Hair follicular keratinocyte (primary cell): ENCODE data around the gene CCR3. TPM values are rescaled to one million over a fixed set of nuclear protein-coding genes. Genes with fewer than 3 reads are reported as not detected.

Source experiments
- total RNA-seq: library from RNA; depleted of rRNA; stranded (reverse); fragments of >200 nt; gene quantifications from 2 replicates; pipeline ENCODE4 v1.2.3, GENCODE V29; 2015

The CCR3 gene
- total RNA-seq: not detected in 2 replicates

DNA sequence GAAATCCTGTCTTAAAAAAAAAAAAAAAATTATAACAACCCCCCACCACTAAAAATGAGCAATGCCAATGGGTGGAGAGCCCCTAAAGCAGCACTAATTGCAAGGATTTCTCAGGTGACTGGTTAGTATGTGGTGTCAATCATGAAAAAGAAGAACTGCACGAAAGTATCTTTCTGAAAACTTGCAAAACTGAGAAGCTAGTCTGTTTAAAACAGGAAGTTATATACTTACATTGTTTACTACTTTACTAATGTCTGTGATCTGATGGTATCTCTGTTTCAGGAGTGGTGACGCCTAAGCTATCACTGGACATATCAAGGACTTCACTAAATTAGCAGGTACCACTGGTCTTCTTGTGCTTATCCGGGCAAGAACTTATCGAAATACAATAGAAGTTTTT, at the start of gene CCR3:
Gene CCR3, plus strand, starts transcription at position 341 of the 400 bp plus-strand sequence. CDS start 22,699 bp downstream, outside the sequence.

GRCh38 chr3:46208167-46208704, 34.0 kb upstream of the CCR3 start, which contains the start of gene CCR1:
Gene CCR1 (minus strand): TSS chr3:46208313. CDS start chr3:46204313, 4,000 bp downstream.

Other genes with a start within 250 kb of the CCR3 start
- 6.4 and 8.2 TPM in 2 replicates for gene FYCO1, start 246.6 kb upstream of the CCR3 start, total RNA-seq
- not detected in 2 replicates for gene XCR1, start 215.0 kb upstream of the CCR3 start, total RNA-seq
- gene CCR1, start 34.1 kb upstream of the CCR3 start, total RNA-seq: not detected in 2 replicates
- gene CCR2, start 111.7 kb downstream of the CCR3 start, total RNA-seq: not detected in 2 replicates
- not detected in 2 replicates for gene CCR5, start 128.5 kb downstream of the CCR3 start, total RNA-seq
- not detected in 2 replicates for gene CCRL2, start 164.8 kb downstream of the CCR3 start, total RNA-seq
- not detected in 2 replicates for gene LTF, start 222.4 kb downstream of the CCR3 start, total RNA-seq